HepG2 (cell line): Measurements from ENCODE around the gene ASGR1. TPM values are rescaled to one million over a fixed set of nuclear protein-coding genes. Genes with fewer than 3 reads are reported as not detected.

Source experiments
- AHR ChIP-seq: IDR thresholded peaks from 2 replicates; pipeline ENCODE4 v1.6.1; 2018; ENCODE audit warnings: missing genetic modification reagents, missing compliant biosample characterization
- FOXA3 ChIP-seq: IDR thresholded peaks from 2 replicates; pipeline ENCODE4 v1.6.1; 2016; ENCODE audit warnings: missing genetic modification reagents, missing compliant biosample characterization
- FOXK2 ChIP-seq: fragments of 450-650 bp; IDR thresholded peaks from 2 replicates; pipeline ENCODE4 v1.6.1; 2016
- GATAD2A ChIP-seq: IDR thresholded peaks from 2 replicates; pipeline ENCODE4 v1.6.1; 2016
- HMG20B ChIP-seq: conservative IDR thresholded peaks from 2 replicates; pipeline ENCODE4 v1.6.1; 2016; ENCODE audit warnings: missing genetic modification reagents, missing compliant biosample characterization
- MBD4 ChIP-seq: IDR thresholded peaks from 2 replicates; pipeline ENCODE4 v1.6.1; 2012; ENCODE audit warnings: low read length, inconsistent platforms, borderline replicate concordance
- MED13 ChIP-seq: sonication (generic); formaldehyde crosslinking; IDR thresholded peaks from 2 replicates; pipeline ENCODE4 v1.5.0; 2020; ENCODE audit warnings: missing genetic modification reagents
- MIER3 ChIP-seq: IDR thresholded peaks from 2 replicates; pipeline ENCODE4 v1.6.1; 2016; ENCODE audit warnings: missing compliant biosample characterization, borderline replicate concordance
- RAD21 ChIP-seq: fragments of 450-650 bp; formaldehyde crosslinking; IDR thresholded peaks from 2 replicates; pipeline ENCODE4 v1.5.0; 2020; ENCODE audit warnings: mild to moderate bottlenecking
- TEAD3 ChIP-seq: optimal IDR thresholded peaks from 2 replicates; pipeline ENCODE3; 2016; ENCODE audit warnings: borderline replicate concordance
- ZFYVE20 ChIP-seq: sonication (generic); formaldehyde crosslinking; IDR thresholded peaks from 2 replicates; pipeline ENCODE4 v1.8.0; 2023; ENCODE audit warnings: low read depth, mild to moderate bottlenecking, moderate library complexity, missing genetic modification reagents, borderline replicate concordance
- ZNF263 ChIP-seq: sonication (generic); formaldehyde crosslinking; IDR thresholded peaks from 2 replicates; pipeline ENCODE4 v1.4.0; 2020; ENCODE audit warnings: missing genetic modification reagents
- ZNF331 ChIP-seq: sonication (generic); formaldehyde crosslinking; IDR thresholded peaks from 2 replicates; pipeline ENCODE4 v1.4.0; 2020; ENCODE audit warnings: missing genetic modification reagents
- ZNF350 ChIP-seq: sonication (generic); formaldehyde crosslinking; IDR thresholded peaks from 2 replicates; pipeline ENCODE4 v1.4.0; 2020; ENCODE audit warnings: mild to moderate bottlenecking, low read depth, missing genetic modification reagents, borderline replicate concordance
- ZNF564 ChIP-seq: sonication (generic); formaldehyde crosslinking; IDR thresholded peaks from 2 replicates; pipeline ENCODE4 v1.8.1; 2023; ENCODE audit warnings: mild to moderate bottlenecking, missing genetic modification reagents
- ZNF766 ChIP-seq: sonication (generic); formaldehyde crosslinking; IDR thresholded peaks from 2 replicates; pipeline ENCODE4 v1.5.0; 2020; ENCODE audit warnings: missing genetic modification reagents, borderline replicate concordance
- ZNF768 ChIP-seq: sonication (generic); formaldehyde crosslinking; IDR thresholded peaks from 2 replicates; pipeline ENCODE4 v1.4.0; 2020; ENCODE audit warnings: missing genetic modification reagents
- ZNF790 ChIP-seq: sonication (generic); formaldehyde crosslinking; IDR thresholded peaks from 2 replicates; pipeline ENCODE4 v1.8.0; 2022; ENCODE audit warnings: missing genetic modification reagents, mild to moderate bottlenecking, borderline replicate concordance
- polyA plus RNA-seq, 8 experiments: library from polyadenylated mRNA; depleted of rRNA in 3 of 8; stranded (reverse) in 7 of 8; unstranded in 1 of 8; fragments of >200 nt; fragmentation: Illumina TruSeq in 4 of 8; extraction: Trizol in 4 of 8; gene quantifications; 2 replicates each; pipeline versions ENCODE4 v1.2.1 to v1.2.3, GENCODE V29; 2011 to 2016; ENCODE audit warnings: low read depth in 4 of 8, missing spikeins in 1 of 8, mixed read lengths in 1 of 8; ENCODE audit not compliant: insufficient read depth in 1 of 8
- total RNA-seq, 5 experiments: library from RNA; depleted of rRNA; stranded (reverse); fragments of >200 nt; fragmentation: Illumina TruSeq; extraction: Trizol; gene quantifications; 2 replicates each; pipeline ENCODE4 v1.2.3, GENCODE V29; 2016; ENCODE audit warnings: low read depth in 1 of 5
- TF ChIP-seq, protein P1 (sequence below): IDR thresholded peaks from 2 replicates; pipeline ENCODE4 v1.6.1; 2016; ENCODE audit warnings: missing genetic modification reagents, missing compliant biosample characterization
- TF ChIP-seq, protein P2 (sequence below): sonication (generic); formaldehyde crosslinking; IDR thresholded peaks from 2 replicates; pipeline ENCODE4; 2020; ENCODE audit warnings: missing genetic modification reagents, mild to moderate bottlenecking, borderline replicate concordance
- TF ChIP-seq, protein P3 (sequence below): sonication (generic); formaldehyde crosslinking; IDR thresholded peaks from 2 replicates; pipeline ENCODE4 v1.4.0; 2020; ENCODE audit warnings: mild to moderate bottlenecking, missing genetic modification reagents
- TF ChIP-seq, protein P4 (sequence below): IDR thresholded peaks from 2 replicates; pipeline ENCODE4 v1.6.1; 2016
- TF ChIP-seq, protein P5 (sequence below): sonication (generic); formaldehyde crosslinking; IDR thresholded peaks from 2 replicates; pipeline ENCODE4 v1.8.1; 2022; ENCODE audit warnings: mild to moderate bottlenecking, missing genetic modification reagents

Gene ASGR1
- total and polyA plus RNA-seq, 2 of the 13 experiments (the other 11 are each of a cell fraction or from before 2014, with no cell fraction given) = 353 to 796 TPM

DNA sequence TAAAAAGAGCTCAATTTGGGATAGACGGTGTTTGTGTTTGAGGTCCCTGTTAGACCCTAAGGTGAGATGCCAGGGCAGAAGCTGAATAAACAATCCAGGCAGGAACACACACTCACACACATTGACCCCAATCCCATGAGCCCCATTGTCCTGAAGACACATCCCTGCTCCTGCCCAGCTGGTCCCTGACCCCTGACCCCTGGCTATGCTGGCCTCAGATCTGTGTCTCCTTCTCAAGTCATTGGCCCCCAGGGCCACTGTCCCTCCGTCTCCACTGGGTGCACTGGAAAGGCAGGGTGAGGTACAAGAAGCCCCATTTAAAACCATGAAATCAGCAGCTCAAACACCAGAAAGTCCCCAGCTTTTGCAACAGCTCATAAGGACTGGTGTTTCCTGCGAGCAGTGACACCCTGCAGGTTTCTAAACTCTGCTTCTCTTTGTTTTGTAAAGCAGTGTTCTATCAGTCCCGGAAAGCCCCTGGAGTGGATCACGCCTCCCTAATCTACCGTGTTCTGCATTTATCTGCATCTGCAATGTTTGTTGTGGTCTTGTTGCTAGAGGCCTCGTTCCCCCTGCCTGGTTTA, 46.6 kb downstream of the ASGR1 start (continued):
- TF ChIP-seq ZNF790 (CRISPR knock-in tag) (no peak), FOXA3 (CRISPR knock-in tag) (peak; percentile 27; the same call in 1 of the 2 replicates), MBD4 (no peak), AHR (no peak), MED13 (CRISPR knock-in tag) (no peak), HMG20B (CRISPR knock-in tag) (no peak), ZNF564 (no peak), ZFYVE20 (no peak), MIER3 (CRISPR knock-in tag) (no peak), ZNF263 (no peak), ZNF768 (CRISPR knock-in tag) (no peak), GATAD2A (CRISPR knock-in tag) (peak; percentile 52; the same call in 1 of the 2 replicates), RAD21 (CRISPR knock-in tag) (no peak), ZNF331 (CRISPR knock-in tag) (no peak), TEAD3 (CRISPR knock-in tag) (peak; percentile 54), ZNF350 (CRISPR knock-in tag) (no peak), FOXK2 (no peak), ZNF766 (CRISPR knock-in tag) (no peak)
- TF ChIP-seq, protein P1, sequence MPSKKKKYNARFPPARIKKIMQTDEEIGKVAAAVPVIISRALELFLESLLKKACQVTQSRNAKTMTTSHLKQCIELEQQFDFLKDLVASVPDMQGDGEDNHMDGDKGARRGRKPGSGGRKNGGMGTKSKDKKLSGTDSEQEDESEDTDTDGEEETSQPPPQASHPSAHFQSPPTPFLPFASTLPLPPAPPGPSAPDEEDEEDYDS (CRISPR knock-in tag) = no peak
- TF ChIP-seq, protein P2, sequence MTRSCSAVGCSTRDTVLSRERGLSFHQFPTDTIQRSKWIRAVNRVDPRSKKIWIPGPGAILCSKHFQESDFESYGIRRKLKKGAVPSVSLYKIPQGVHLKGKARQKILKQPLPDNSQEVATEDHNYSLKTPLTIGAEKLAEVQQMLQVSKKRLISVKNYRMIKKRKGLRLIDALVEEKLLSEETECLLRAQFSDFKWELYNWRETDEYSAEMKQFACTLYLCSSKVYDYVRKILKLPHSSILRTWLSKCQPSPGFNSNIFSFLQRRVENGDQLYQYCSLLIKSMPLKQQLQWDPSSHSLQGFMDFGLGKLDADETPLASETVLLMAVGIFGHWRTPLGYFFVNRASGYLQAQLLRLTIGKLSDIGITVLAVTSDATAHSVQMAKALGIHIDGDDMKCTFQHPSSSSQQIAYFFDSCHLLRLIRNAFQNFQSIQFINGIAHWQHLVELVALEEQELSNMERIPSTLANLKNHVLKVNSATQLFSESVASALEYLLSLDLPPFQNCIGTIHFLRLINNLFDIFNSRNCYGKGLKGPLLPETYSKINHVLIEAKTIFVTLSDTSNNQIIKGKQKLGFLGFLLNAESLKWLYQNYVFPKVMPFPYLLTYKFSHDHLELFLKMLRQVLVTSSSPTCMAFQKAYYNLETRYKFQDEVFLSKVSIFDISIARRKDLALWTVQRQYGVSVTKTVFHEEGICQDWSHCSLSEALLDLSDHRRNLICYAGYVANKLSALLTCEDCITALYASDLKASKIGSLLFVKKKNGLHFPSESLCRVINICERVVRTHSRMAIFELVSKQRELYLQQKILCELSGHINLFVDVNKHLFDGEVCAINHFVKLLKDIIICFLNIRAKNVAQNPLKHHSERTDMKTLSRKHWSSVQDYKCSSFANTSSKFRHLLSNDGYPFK = no peak
- TF ChIP-seq, protein P3, sequence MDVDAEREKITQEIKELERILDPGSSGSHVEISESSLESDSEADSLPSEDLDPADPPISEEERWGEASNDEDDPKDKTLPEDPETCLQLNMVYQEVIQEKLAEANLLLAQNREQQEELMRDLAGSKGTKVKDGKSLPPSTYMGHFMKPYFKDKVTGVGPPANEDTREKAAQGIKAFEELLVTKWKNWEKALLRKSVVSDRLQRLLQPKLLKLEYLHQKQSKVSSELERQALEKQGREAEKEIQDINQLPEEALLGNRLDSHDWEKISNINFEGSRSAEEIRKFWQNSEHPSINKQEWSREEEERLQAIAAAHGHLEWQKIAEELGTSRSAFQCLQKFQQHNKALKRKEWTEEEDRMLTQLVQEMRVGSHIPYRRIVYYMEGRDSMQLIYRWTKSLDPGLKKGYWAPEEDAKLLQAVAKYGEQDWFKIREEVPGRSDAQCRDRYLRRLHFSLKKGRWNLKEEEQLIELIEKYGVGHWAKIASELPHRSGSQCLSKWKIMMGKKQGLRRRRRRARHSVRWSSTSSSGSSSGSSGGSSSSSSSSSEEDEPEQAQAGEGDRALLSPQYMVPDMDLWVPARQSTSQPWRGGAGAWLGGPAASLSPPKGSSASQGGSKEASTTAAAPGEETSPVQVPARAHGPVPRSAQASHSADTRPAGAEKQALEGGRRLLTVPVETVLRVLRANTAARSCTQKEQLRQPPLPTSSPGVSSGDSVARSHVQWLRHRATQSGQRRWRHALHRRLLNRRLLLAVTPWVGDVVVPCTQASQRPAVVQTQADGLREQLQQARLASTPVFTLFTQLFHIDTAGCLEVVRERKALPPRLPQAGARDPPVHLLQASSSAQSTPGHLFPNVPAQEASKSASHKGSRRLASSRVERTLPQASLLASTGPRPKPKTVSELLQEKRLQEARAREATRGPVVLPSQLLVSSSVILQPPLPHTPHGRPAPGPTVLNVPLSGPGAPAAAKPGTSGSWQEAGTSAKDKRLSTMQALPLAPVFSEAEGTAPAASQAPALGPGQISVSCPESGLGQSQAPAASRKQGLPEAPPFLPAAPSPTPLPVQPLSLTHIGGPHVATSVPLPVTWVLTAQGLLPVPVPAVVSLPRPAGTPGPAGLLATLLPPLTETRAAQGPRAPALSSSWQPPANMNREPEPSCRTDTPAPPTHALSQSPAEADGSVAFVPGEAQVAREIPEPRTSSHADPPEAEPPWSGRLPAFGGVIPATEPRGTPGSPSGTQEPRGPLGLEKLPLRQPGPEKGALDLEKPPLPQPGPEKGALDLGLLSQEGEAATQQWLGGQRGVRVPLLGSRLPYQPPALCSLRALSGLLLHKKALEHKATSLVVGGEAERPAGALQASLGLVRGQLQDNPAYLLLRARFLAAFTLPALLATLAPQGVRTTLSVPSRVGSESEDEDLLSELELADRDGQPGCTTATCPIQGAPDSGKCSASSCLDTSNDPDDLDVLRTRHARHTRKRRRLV (CRISPR knock-in tag) = no peak
- TF ChIP-seq, protein P4, sequence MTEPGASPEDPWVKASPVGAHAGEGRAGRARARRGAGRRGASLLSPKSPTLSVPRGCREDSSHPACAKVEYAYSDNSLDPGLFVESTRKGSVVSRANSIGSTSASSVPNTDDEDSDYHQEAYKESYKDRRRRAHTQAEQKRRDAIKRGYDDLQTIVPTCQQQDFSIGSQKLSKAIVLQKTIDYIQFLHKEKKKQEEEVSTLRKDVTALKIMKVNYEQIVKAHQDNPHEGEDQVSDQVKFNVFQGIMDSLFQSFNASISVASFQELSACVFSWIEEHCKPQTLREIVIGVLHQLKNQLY (CRISPR knock-in tag) = no peak
- TF ChIP-seq, protein P5, sequence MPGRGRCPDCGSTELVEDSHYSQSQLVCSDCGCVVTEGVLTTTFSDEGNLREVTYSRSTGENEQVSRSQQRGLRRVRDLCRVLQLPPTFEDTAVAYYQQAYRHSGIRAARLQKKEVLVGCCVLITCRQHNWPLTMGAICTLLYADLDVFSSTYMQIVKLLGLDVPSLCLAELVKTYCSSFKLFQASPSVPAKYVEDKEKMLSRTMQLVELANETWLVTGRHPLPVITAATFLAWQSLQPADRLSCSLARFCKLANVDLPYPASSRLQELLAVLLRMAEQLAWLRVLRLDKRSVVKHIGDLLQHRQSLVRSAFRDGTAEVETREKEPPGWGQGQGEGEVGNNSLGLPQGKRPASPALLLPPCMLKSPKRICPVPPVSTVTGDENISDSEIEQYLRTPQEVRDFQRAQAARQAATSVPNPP (CRISPR knock-in tag) = no peak
